MV-4-11 (cell line): Measurements from ENCODE around the gene PTPRN2.
"Not testable (repeated sequence)": the region's sequence is repeated elsewhere in the genome, so short reads cannot be mapped to it uniquely, and the experiment has no call there.

Experiments used
- DNase-seq: peaks from one replicate; lab custom pipeline; 2025; lab: John Stamatoyannopoulos, UW

The PTPRN2 gene

DNA sequence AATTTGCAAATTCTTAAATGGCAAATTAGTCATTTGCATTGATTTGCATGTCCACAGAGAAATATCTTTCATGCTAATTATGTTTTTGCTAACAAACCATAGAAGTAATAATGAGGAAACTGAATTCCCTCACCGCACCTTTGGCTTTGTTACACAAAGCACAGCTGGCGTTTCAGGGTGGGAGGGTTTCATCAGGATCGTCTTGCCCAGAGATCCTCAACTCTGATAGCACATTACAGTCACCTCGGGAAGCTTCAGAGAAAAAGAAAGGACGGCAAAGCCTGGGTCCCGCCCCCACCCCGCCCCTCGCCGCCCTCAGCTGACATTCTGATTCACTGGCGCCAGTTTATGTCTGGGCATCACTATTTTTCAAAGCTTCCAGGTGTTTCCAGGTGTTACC, 119.4 kb downstream of the PTPRN2 start:
- DNase-seq: no peak

DNA sequence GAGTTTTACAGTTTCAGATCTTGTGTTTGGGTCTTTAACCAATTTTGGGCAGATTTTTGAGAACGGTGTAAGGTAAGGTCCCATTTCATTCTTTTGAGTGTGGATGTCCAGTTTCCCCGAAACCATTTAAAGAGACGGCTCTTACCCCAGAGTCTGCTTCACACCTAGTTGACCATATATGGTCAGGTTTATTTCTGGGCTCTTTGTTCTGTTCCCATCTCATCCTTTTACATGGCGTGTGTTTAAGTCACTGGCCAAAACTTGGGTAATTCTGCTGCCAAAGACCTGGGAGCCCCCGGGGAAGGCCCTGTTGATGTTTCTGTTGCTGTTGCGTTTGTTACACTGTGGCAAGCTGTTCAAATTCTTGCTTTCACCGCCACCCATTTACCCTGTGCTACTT, 120.1 kb downstream of the PTPRN2 start:
- no peak for DNase-seq

DNA sequence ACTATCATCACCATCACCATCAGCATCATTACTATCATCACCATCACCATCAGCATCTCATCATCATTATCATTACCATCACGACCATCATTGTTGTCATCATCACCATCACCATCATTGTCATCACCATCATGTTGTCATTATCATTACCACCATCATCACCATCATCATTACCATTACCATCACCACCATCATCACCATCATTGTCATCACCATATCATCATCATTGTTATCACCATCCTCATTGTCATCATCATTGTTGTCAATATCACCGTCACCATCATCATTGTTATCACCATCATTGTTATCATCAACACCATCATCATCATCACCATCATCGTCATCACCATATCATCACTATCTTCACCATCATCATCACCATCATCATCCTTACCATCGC, 124.3 kb downstream of the PTPRN2 start:
- DNase-seq: no peak

DNA sequence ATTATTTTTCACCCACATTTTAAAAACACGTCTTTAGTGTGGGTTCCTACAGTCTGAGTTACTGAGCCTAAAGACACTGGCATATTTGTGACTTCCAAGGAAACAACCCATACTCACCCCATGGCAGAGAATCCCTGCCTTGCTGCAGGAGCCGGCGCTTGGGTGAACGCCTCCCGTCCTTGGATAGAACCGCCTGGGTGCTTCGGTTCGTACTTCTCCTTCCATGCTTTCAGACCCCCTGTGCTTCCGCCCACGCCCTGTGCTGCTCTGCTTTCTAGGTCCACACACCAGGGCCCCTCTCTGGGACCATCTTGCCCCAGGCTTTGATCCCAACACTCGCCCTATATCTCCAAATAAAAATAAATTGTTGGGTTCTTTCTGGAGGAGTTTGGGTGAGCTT, 125.8 kb downstream of the PTPRN2 start:
- no peak for DNase-seq

DNA sequence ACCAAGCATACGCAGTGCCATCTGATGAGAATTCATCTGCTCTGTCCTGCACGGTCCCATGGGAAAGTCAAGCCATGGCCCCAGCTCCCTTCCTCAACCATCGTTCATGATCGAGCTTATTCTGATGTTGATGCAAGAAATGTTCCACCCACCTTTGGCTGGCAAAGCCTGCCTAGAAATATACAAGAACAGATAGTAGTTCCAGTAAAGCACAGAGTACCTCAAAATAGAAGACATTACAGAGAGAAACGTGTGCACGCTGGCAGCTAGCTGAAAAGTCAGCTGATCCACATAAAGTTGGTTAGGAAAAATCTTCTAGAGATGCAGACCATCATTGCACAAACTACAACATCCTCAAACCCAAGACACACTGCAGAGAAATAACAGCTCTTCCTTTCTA, 127.0 kb downstream of the PTPRN2 start:
- no peak for DNase-seq

DNA sequence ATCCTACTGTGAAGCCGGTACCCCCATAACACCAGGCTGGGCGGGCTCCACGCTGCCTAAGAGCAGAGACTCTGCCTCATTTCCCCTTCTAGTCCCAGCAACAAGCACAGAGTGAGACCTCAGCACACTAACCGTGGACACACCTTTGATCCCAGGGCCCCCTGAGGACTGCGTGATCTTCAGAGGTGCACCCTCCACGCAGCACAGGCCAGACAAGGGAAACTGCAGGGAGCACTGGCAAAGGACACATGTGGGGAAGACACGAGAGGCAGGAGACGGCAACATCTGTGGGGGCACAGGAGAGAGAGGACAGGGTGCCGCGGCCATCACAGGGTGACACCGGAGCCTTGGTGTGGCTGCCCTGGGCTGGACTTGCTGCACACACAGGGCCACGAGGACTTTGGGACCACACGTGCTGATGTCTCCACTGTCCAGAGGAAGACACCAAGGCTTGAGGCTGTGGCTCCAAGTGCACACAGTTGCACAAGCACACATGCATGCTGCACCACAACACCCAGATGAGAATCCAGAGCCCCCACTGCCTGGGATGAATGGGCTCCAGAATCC, 128.8 kb downstream of the PTPRN2 start:
- DNase-seq: no peak

DNA sequence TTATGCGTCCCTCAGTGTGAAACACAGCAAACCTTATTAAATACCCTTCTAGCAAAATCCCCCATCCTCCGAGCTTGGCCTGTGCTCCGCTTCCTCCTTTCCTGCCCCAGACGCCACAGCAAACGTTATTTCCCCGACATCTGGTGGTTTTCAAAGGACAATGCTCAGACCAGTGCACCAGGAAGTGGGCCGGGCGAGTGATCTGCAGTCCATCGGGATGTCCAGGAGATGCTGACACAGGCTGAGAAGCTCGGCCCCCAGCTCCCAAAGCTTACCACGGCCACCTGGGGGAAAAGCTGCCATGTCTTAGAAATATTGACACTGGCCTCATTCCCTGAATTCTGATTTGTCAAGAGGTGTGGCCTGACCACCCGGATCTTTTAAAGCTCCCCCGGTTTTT, 129.5 kb downstream of the PTPRN2 start:
- no peak for DNase-seq

DNA sequence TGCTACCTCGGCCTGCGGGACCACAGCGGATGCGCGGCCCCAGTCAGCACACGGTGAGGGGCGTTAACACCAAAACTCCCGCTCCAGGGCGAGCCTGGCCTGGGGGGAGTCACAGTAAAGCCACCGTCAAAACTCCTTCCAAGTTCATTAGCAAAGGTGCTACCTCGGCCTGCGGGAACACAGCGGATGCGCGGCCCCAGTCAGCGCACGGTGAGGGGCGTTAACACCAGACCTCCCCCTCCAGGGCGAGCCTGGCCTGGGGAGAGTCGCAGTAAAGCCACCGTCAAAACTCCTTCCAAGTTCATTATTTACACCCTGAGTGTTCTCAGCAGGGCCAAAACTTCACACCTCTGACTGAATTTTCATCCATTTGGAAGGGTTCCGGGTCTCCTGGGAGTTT, 130.0 kb downstream of the PTPRN2 start:
- DNase-seq: not testable (repeated sequence)

DNA sequence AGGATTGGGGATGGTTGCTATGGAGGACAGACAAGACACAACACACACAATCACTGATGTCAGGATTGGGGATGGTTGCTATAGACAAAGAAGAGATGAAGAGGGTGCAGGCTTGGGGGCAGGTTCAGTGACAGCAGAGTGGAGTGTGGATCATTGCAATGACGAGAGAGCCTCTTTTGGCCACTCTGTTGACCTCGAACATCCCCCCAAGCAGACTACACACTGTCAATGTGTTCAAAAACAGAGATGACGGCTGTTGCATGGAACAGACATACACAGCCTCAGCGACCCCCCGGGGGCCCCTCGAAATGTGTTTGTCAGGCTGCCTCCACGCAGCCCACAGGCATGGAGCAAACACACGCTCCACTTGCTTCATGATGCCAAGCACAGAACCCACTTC, 133.0 kb downstream of the PTPRN2 start:
- DNase-seq: no peak

DNA sequence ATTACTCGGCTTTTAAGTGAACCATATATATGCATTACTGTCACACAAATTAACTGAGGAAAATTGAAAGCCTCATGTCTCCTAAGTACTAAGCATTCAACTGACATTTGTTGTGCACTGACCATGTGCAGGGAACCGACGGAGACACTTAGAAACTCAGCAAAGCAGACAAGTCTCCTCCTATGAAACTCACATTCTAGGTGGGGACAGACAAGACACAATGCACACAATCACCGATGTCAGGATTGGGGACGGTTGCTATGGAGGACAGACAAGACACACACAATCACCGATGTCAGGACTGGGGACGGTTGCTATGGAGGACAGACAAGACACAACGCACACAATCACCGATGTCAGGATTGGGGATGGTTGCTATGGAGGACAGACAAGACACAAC, 134.0 kb downstream of the PTPRN2 start:
- DNase-seq: no peak

DNA sequence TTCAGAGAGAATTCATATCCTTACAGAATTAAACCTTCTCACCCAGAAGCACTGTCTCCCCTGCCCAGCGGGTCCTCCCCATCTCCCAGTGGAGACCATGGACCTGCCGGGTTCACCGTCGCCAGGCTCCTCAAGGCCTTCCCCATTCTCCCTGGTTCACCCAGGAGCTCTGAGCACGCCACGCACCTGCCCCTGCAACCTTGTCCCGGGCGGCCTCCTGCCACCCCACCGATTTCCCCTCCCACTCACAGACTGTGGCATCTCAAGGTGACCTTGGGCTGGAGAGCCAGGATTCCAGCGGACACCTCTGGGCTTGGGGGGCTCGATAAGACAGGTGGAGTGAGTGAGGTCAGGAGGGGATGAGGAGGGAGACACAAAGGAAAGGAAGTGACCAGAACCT, 135.3 kb downstream of the PTPRN2 start:
- no peak for DNase-seq

DNA sequence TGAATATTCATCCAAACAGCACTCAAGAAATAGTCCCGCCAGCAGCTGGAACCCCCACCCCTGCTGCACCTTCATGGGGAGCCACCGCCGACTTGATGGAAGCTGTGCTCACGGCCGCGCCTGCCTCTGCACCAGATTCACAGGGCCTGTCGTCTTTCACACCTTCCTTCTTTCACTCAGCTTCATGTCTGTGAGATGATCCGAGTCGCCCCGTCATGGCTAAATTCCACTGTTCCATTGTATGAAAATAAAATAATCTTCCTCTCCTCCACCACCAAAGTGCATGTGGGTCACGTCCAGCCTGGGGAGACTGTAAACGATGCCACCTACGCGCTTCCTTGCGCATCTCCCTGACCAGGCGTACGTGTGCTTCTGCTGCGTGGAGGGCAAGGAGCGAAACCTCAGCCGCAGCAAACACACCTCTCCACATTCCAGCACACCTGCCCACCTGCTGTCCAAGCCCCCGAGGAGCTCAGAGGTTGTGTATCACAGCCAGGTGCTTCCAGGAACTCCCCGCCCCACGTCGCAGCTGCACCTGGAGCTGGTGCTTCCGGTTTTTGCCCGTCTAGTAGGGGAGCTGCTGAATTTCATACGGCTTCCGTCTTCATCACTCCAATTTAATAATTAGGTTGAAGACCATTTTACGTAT, 137.0 kb downstream of the PTPRN2 start:
- no peak for DNase-seq

DNA sequence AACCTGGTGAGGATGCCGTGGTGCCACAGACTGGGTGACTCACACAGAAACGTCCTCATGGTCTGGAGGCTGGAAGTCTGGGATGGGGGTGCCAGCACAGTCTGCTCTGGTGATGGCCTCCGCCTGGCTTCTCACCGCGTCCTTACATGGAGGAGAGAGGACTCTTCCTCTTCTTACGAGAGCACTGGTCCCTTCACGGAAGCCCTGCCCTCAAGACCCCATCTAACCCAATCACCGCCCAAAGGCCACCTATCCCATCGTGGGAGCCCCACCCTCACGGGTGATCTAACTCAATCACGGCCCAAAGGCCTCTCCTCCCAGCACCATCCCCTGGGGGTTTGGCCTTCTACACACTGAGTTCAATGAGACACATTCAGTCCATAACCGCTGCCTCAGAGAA, 137.7 kb downstream of the PTPRN2 start:
- no peak for DNase-seq

DNA sequence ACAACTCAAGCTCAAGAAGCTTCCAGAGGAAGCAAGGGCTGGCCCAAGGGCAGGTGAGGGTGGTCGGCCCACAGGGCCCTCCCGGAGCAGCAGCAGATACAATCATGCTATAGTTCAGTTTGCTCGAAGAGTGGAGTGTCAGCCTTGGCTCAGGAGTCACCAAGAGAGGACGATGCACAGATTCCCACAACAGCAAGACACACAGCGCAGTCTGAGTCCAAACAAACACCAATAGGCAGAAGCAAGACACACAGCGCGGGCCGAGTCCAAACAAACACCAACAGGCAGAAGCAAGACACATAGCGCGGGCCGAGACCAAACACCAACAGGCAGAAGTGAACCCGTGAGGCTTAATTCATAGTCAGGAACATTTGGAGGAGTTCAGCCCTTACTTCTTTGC, 138.4 kb downstream of the PTPRN2 start:
- DNase-seq: no peak

DNA sequence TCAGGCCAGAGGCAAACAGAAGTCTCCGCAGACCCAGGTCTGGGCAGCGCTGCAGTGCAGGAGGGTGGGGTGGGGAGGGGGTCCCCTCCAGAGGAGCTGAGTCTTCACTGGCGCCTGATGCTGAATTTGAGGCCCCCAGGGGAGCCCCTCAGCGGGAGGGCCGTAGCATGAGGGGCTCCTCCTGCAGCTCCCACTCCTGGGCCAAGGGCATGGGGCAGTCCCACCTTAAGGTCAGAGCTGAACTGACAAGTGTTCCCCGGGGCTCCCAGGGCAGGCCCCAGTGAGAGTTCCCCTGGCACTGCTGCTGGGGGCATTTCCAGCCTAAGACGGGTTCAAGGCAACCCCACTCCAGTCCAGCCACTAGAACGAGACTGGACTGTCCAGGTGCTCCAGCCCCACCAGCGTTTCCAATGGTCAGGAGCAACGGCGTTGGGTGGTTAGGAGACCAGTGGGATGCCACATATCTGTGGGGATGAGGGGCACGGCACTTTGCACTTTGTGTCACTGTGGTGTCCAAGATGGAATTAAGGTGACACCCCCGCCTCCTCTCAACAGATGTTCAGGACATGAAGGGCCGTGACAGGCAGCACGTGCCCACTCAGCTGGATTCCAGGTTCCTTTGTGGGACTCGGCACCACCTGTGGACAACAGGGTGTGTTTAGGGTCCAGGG, 139.1 kb downstream of the PTPRN2 start:
- DNase-seq: no peak

DNA sequence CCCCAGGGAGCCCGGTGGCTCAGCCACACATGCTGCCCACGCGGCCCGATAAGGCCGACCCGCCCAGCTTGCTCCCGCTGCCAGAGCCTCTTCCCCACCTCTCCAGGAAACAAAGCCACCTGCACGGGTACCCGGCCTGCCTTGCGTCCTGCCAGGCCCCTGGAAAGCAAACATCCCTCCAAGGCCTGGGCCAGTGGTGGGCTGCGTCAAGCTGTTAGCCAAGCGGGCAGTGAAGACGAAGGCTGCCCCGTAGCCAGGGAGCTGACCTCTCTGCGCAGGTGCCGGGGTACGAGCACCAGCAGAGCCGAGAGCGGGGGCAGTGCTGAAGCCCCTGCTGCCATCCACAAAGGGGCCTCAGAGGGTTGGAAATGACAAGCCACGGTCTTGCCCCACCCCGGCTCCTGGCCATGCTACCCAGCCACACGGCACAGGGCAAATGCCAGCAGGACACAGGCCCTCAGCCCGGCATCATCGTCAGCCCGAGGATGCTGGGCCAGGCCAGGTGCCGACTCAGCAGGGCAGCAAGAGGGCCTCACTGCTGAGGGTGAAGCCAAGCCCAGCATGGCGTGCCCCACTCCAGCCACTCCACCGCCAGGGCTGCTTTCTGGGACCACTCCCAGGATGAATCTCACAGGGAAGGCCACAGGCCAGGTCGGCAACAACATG, 140.0 kb downstream of the PTPRN2 start:
- DNase-seq: no peak

DNA sequence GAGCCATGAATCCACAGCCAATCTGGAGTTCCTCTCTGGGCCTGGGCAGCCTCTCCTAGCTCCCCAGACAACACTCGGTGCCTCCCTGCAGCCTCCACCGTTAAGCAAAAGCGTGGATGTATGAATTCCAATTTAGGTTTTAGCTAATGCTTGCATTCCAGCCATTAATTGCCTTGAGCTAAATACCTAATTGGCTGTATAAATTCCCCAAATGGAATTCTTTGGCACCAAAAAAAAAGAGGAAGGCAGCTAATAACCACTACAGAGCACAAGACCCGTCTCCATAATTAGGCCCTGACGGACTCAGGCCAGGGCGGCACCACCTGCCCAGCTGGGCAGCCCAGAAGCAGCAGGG, 140.5 kb downstream of the PTPRN2 start:
- DNase-seq: no peak

DNA sequence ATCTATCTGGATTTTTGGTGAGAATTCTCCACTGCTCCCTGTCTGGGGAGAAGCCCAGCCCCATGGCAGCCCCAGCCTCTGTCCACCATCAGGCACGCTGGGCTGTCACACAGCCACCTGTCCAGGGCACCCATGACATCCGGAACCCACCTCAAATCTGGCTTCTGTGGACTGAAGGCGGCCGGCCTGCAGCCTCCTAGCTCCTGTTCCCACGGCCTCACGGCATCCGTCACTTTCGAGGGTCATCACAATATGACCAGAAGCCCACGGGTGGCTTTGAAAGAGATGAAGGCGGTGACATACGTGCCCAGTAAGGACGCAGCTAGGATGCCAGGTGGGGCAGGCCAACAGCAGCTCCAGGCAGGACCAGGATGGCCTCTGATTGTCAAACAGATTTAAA, 140.9 kb downstream of the PTPRN2 start:
- no peak for DNase-seq

DNA sequence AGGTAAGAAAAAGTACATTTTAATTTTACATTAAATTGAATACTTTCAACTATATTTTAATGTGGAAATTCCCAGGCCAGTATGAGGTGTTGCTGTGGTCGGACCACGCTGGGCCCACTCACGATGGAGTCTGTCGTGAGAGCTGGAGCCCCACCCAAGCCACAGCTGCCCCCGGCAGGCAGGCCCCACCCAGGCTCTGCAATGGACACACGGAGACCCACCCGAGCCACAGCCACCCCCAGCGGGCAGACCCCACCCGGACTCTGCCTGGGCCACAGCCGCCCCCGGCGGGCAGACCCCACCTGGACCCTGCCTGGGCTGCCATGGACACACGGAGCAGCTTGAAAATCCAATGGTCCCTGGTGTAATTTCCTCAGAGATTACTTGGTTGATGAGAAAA, 141.3 kb downstream of the PTPRN2 start:
- no peak for DNase-seq

DNA sequence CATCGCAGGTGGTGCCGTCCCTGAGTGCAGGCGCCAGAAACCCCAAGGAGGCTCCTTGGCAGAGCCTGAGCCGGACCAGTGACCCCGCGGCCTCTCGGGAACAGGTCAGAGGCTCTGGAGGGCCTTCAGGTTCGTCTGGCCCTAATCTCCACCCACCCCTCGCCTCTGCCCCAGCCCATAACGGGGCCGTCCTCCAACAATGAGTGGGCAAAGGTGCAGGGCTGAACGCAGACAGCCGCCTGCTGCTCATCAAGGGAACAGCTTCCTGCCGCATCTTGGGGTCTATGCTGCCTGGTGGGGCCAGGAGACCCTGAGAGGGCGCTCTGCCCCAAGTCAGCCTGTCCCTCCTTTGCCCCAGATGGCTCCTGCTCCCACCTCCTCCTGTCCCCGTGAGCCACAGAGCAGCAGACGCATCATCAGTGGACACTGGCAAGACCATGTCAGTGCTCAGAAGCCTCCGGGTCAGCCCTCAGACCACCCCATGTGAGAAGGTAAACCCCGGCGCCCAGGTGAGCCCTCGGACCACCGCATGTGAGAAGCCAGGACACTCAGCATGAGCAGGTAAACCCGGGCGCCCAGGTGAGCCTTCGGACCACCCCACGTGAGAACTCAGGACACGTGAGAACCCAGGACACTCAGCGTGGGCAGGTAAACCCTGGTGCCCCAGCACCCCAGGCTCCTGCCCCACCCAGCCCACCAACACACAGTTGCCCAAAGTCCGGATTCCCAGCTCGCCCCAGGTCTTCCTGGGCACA, 142.0 kb downstream of the PTPRN2 start:
- no peak for DNase-seq

DNA sequence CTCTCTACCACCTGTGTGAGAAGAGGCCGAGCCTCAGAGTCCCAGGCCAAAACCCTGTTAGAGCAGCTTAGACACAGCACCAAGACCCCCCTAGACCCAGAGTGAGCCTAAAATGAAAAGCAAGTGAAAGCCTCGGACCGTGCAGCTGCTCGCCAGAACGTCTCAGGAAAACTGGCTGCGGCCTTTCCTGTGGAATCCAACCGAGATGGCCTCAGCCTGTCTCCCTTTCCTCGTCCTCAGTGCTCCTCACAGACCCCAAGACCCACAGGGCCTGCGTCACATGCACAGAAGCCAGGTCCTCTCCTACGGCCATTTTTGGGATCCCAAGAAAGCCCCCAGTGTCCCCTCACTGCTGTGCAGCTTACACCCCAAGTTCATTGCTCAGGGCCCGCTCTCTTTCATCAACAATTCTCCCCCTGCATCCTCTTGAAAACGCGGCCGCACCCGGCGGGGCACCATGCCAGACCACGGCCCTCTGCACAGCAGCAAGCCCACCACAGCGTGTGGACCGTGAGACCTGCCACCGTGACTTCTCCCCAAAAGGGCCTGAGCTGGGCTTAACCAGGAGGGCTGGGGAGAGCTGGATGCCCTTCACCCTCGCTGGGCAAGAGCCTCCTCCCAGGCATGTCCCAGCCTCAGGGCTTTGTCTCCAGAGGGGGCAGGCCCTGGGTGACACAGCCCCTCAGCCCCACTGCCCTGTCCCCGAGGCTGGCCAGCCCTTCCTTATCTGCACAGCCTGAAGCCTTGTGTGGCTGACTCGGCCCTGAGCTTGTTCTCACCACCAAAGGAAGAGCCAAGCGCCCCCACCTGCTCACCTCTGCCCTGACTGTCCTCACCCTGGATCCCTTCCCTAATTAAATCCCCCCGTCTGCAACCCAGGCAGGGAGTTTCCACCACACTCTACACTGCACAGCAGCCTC, 142.9 kb downstream of the PTPRN2 start:
- no peak for DNase-seq
